HCT116 (cell line): Measurements from ENCODE around the gene ATXN1.

Experiments used
- EZH2 ChIP-seq: fragments of 200-600 bp; sonication (generic); IDR thresholded peaks from 2 replicates; pipeline ENCODE4 v1.6.1; 2017; ENCODE audit warnings: antibody characterized with exemption, mixed run types
- JUND ChIP-seq: IDR thresholded peaks from 2 replicates; pipeline ENCODE4 v1.6.1; 2012
- POLR2A ChIP-seq: IDR thresholded peaks from 2 replicates; pipeline ENCODE4 v1.7.0; 2011; ENCODE audit warnings: borderline replicate concordance; ENCODE audit not compliant: insufficient read depth, insufficient read length; ENCODE audit errors: extremely low read depth
- POLR2AphosphoS5 ChIP-seq: IDR thresholded peaks from 2 replicates; pipeline ENCODE4 v1.6.1; 2011; ENCODE audit warnings: mild to moderate bottlenecking, low read depth, low read length, moderate library complexity
- TF ChIP-seq, protein P1 (sequence below), 3 experiments: fragments of 200-600 bp in 1 of 3; sonication (generic) in 1 of 3; IDR thresholded peaks in 2 of 3; conservative IDR thresholded peaks in 1 of 3; 2 replicates each; pipeline ENCODE4 v1.5.1; 2012 to 2017; ENCODE audit warnings: low read depth in 2 of 3, low read length in 2 of 3, antibody characterized with exemption in 1 of 3, borderline replicate concordance in 1 of 3, control low read depth in 1 of 3, mild to moderate bottlenecking in 1 of 3, mixed read lengths in 1 of 3, mixed run types in 1 of 3, moderate library complexity in 1 of 3; ENCODE audit not compliant: insufficient read depth in 1 of 3

DNA sequence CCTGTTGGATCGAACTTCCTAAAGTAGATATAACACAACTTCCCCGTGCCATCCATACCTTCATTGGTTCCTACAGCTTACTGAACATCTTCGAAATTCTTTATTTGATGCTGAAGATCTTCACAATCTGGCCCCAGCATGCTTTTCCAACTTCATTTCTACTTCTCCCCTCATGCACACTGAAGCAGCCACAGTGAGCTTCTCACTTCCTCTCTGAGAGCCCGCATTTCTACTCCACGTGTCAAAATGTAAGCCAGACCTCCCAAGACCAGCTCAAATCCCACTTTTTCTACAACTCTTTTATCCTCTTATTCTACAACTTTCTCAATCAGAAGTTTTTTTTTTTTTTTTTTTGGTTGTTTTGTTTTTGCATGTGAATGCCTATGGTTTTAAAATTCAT is 268.1 kb downstream of the ATXN1 start:
- TF ChIP-seq, protein P1, sequence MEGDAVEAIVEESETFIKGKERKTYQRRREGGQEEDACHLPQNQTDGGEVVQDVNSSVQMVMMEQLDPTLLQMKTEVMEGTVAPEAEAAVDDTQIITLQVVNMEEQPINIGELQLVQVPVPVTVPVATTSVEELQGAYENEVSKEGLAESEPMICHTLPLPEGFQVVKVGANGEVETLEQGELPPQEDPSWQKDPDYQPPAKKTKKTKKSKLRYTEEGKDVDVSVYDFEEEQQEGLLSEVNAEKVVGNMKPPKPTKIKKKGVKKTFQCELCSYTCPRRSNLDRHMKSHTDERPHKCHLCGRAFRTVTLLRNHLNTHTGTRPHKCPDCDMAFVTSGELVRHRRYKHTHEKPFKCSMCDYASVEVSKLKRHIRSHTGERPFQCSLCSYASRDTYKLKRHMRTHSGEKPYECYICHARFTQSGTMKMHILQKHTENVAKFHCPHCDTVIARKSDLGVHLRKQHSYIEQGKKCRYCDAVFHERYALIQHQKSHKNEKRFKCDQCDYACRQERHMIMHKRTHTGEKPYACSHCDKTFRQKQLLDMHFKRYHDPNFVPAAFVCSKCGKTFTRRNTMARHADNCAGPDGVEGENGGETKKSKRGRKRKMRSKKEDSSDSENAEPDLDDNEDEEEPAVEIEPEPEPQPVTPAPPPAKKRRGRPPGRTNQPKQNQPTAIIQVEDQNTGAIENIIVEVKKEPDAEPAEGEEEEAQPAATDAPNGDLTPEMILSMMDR (IDR thresholded peaks at IDR 0.05 in 2 of 3, conservative IDR thresholded peaks at IDR 0.05 in 1 of 3; ENCODE audit: borderline replicate concordance in 1 of 3, insufficient read depth in 1 of 3, low read depth in 2 of 3, low read length in 2 of 3), result no peak
- TF ChIP-seq POLR2AphosphoS5 (no peak), JUND (no peak), POLR2A (no peak), EZH2 (no peak)
